Fibroblast of skin of abdomen (primary cell): ENCODE results near the gene OGFOD3.

Experiments
- DNase-seq: peaks from one replicate; pipeline ENCODE4 v3.0.0-alpha.2; 2013

Gene OGFOD3

DNA sequence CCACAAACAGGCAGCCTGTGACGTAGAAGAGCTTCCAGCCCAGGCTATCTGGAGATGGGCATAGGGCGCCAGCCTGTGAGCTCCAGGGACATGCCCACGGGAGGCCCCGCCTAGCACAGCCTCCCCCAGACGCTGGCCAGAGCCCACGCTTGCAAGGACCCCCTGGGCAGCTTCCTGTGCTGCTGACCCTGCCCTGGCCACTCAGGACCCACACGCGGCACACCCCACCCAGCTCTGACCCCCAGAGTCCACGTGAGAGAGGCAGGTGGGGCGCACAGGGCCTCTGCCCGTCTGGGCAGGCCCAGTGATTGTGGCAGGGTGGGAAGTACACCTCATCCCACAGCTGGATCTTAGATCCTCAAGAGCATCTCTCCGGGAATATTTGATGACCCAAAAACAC is 28.3 kb upstream of the OGFOD3 start:
- DNase-seq: no peak

DNA sequence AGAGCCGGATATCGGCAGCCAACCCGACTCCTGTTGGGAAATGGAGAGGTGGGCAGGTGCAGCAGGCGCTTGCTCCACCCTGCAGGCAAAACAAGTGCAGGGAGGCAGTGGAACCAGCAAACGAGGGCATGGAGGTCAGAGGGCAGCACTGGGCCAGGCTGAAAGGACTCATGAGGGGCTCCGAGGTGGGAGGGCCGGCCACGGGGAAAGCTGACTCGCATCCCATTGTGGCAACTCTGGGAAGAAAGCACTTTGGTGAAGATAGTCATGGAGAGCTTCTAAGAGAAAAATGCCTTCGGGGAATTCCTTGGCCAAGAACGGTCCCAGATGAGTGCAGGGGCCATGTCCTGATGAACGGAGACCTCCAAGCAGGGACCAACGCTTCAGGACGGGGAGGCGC is 27.7 kb upstream of the OGFOD3 start:
- DNase-seq: no peak

DNA sequence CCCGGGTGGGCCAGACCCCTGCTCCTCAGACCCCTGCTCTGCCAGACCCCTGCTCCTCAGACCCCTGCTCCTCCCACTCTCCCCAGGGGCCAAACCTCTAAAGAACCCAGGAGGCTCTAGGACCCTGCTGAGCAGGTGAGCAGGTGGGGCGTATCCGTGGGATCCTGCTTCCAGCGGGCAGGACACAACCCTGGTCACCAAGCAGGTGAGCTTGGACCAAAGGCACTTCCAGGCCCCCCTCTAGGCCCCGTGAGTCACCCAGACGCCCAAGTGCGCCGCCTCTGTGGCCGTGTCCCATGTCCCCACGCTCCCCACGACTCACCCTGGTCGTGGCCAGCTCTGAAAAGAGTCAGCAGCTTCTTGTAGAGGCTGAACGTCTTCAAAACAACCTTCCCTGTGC is 27.2 kb upstream of the OGFOD3 start:
- no peak for DNase-seq

DNA sequence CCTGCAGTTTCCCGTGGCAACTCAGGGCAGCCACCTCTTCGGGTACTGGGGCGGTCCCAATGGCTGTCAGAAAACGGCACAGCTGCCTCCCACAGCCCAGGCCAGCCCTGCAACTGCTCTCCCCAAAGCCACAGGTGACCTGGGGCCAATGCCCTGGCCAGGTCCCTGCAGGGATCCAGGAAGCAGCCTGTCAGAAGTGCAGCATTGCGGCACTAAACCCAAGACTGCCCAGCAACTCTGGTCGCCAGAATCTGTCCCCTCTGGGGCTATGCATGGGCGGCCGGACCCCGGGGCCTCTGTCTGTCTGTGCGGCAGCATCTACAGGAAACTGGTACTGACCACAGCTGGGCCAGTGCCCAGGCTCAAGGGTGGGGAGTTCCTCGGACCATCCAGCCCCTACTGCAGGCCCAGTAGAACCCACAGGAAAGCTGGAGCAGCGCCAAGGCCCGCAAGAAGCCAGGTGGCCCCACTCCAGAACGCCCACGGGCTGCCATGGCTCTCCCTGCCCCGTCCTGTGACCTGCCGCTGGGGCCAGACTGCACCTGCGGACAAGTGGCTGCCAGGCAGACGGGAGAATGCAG is 26.6 kb upstream of the OGFOD3 start:
- DNase-seq: no peak

GRCh38 chr17:82444284-82444893 is 26.0 kb upstream of the OGFOD3 start:
- DNase-seq: no peak

DNA sequence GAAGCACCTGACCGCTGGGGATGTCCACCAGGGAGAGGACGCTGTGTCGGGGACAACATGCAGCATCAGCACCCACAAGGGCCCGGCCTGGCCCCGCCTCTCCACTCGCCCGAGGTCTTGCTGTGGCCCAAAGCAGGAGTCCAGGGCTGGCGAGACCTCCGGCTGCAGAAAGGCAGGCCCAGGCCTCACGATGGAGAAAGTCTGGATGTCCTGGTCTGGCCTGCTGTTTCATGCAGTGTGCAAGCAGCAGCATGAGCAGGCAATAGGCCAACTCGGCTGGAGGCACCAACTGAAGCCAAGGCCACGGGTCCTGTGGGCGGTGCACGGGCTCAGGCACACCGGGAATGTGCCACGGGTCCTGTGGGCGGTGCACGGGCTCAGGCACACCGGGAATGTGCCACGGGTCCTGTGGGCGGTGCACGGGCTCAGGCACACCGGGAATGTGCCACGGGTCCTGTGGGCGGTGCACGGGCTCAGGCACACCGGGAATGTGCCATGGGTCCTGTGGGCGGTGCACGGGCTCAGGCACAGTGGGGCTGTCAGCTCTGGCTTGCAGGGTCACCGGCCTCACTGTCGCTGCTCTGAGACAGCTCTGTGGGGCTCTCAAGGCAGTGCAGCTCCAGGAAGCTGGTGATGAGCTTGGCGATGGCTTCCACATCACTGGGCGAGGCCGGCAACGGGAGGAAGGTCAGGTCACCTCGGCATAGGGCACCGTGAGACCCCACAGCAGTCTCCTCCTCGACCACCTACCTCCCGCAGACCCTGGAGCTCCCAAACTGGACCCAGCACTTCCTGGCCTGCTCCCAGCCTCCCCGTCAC is 25.3 kb upstream of the OGFOD3 start:
- DNase-seq: no peak

DNA sequence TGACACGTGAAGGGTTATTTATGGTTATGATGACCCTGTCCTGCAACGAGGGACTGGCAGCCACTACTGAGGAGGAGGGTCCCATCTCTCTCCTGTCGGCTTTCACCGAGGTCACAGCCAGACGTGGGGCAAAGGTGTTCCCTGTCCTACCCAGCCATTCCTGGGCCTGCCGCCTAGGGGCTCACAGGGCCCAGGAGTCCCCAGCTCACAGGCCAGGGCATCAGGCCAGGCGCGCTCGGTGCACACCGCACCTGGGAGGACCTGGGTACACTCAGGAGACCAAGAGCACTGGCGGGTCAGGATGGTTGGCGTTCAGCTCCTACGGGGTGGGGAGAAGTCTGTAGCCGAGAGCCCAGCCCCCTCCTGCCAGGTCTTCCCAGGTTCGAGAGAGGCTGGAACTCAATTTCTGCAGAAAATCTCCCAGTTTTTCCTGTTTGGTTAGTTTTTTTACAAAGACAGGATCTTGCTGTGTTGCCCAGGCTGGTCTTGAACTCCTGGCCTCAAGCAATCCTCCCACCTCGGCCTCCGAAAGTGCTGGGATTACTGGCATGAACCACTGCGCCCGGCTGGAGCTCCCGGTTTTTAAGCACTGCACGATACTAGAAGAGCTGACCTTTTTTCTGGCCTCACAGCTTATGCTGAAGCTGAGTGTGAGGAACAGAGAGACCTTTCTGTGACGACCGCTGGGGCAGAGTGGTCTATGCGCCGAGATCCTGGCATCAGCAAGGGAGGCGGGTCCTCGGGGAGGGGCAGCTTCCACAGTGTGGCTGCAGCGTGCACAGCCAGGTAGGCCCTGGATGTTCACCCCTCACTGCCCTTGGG is 24.5 kb upstream of the OGFOD3 start:
- no peak for DNase-seq

DNA sequence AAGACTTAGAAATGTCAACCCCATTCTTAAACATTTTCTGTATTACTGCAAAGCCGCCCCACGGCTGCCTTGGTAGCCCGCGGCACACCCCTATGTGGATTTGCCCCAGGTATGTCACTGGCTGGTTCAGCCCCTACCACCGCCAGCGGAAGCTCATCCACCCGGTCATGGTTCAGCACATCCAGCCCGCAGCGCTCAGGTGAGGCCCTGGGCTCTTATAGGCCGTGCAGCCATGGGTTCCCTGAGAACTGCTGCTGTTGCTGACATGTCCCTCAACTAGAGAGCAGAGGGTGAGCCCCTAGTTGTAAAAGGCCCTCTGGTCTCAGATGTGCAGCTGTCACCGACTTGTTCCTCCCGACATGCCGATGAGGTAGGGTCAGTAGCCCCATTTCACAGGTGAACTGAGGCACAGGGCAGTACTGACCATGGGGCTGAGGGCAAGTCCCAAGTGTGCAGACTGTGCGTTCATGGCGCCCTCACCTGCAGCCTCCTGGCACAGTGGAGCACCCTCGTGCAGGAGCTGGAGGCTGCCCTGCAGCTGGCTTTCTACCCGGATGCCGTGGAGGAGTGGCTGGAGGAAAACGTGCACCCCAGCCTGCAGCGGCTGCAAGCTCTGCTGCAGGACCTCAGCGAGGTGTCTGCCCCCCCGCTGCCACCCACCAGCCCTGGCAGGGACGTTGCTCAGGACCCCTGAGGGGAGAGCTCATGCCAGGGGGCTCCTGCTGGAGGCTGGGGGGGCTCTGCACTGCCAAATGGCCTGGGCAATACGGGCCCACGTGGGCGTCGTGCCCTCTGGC is 23.5 kb upstream of the OGFOD3 start:
- no peak for DNase-seq

GRCh38 chr17:82440991-82441627 is 22.7 kb upstream of the OGFOD3 start:
- no peak for DNase-seq

- no peak for DNase-seq
Observed at GRCh38 chr17:82440469-82440981, 22.1 kb upstream of the OGFOD3 start.

GRCh38 chr17:82439829-82440365 is 21.5 kb upstream of the OGFOD3 start:
- no peak for DNase-seq

DNA sequence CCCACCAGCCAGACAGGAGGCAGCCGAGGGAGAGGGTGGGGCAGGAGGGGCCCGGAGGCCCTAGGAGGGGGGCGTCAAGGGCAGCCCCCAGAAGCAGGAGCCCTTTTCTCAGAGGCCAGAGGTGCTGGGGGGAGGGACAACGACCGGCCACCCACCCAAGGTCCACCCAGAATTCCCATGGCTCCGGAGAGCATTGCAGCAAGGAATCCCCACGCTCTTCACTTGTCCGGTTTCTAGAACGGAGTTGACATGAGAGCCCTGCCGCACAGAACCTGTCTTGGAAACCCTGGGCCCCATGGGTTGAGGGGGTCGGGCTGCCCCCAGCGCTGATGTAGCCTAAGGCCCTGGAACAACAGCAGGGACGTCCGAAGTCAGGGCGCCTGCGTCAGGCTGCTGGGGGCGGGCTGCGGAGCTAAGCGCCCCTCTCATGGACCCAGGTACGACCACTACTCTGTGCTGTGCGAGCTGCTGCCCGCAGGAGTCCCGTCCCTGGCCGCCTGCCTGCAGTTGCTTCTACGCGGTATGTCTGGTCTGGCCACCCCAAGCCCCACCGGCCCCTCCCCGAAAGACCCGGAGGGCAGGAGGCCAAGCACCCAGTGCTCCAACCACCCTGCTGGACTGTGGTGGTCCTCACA is 20.9 kb upstream of the OGFOD3 start:
- DNase-seq: no peak

- no peak for DNase-seq
Observed at GRCh38 chr17:82438401-82439193, 20.2 kb upstream of the OGFOD3 start.

GRCh38 chr17:82437325-82437668 is 18.9 kb upstream of the OGFOD3 start:
- DNase-seq: no peak

DNA sequence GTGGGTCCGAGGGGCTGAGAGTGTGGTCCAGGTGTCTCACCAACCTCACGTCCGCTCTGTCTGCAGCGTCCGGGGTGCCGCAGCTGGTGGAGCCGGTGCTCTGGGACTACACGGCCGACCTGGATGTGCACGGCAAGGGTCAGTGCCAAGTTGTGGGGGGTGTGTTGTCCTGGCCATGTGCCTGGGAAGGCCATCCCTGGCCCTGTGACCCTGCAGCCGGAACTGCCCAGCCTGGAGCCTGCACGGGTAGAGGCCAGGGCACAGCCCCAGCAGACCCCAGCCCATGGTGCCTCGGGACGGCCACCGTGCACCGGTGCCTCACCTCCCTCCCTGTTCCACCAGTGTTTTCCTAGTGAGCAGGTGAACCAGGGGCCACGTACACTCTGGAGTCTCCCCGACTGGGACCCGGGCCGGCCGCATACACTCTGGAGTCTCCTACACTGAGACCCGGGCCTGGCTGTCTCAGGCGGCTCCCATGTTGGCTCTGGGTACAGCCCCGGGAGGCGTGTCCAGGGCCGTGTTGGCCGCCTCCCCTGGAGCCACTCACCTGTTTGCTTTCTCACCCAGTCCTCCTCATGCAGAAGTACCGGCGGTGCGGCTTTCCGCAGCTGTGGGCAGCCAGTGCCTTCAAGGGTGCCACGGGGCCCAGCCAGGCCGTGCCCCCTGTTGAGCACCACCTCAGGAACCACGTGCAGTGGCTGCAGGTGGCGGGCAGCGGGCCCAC is 18.4 kb upstream of the OGFOD3 start:
- DNase-seq: no peak

GRCh38 chr17:82435601-82436583 is 17.5 kb upstream of the OGFOD3 start:
- DNase-seq: no peak

GRCh38 chr17:82435103-82435502 is 16.7 kb upstream of the OGFOD3 start:
- DNase-seq: no peak

DNA sequence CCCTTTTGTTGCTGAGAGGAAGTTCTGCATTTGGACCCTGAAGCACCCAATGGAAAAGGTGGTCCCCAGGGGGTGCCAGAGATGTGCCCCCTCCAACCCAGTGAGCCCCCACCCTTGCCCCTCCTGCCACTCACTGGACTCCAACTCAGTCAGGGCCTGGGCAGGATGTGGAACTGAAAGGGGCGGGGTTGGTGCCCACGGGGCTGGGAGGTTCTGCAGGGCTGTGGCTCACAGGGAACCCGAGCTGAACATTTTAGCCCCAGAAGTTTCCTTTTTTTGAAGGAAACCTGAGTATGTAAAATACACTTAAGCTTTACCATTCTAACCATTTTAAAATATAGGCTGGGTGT is 15.8 kb upstream of the OGFOD3 start:
- DNase-seq: no peak
